RPMI7951 (cell line): Measurements from ENCODE around the gene SLC6A12. TPM values are rescaled to one million over a fixed set of nuclear protein-coding genes. Genes with fewer than 3 reads are reported as not detected.

ENCODE experiments used
- DNase-seq: peaks from one replicate; pipeline ENCODE4 v3.0.0-alpha.2; 2012; ENCODE audit warnings: low read depth
- total RNA-seq: library from RNA; depleted of rRNA; stranded (reverse); fragments of >200 nt; shearing (Covaris generic); gene quantifications from 2 replicates; pipeline ENCODE4 v1.2.3, GENCODE V29; 2014

Gene SLC6A12
- total RNA-seq, 1 experiment from 2014 or later, result not detected

DNA sequence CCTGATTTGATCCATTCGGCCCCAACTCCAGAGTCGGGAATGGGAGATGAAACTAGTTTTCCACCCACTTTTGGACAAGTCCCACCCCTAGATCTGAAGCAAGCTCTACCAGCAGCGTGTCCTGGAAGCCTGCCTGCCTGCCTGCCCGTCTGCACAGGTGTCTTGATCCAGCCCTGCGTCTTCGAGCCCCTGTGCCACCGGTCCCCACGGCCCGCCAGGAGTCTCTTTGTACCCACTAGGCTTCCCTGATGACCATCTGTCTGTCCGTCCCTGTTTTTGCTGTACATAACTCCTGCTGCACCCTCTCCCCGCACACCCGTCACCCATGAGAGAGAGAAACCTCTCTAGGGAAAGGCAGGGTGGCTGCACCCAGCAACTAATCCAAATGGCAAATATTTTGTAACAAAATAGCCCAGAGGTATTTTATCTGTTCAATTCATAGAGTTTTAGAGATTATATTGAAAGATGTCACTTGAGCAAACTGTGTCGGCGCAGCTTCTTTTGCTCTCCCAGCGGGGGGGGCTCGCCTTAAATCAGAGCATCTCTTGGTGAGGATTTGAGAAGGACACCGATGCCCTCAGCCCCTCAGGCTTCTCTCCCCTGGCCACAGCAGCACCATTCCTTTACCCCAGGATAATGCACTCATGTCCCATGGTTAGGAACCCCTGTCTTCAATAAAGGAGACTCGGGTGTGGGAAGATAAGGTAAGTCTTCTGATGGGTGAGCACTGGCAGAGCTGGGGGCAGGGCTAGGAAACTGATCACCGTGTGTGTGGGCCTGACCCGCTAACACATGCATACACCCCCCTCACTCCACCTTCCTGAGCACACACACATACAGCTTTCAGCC lies 35.8 kb downstream of the SLC6A12 start:
- no peak for DNase-seq

DNA sequence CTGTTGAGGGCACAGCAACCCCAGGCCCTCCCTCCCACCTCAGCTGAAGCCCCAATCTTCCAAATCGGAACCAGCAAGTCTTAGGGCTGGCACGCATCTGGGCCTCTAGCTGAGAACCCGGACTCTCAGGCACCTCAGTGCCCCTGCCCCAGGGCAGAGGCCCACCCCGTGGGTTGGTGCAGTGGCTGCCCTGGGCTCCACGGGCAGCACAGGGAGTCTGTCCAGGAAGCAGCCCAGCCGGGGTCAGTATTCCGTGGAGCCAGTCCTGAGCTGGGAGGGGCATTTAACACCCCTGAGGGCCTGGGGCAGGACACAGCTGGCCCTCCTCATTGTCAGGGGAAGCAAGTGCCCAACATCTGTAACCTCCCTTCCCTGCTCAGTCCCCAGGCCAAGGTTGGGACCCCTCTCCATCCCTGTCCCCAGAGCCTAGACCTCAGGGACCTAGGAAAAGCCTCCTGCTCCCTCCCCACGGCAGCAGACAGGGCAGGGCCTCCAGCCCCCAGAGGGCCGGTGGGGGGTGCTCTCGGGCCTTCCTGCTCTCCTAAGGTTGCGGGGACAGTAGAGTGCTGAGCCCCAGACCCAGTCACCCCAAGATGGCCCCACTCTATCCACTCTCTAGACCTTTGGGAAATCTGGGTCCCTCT lies 36.5 kb downstream of the SLC6A12 start:
- no peak for DNase-seq

DNA sequence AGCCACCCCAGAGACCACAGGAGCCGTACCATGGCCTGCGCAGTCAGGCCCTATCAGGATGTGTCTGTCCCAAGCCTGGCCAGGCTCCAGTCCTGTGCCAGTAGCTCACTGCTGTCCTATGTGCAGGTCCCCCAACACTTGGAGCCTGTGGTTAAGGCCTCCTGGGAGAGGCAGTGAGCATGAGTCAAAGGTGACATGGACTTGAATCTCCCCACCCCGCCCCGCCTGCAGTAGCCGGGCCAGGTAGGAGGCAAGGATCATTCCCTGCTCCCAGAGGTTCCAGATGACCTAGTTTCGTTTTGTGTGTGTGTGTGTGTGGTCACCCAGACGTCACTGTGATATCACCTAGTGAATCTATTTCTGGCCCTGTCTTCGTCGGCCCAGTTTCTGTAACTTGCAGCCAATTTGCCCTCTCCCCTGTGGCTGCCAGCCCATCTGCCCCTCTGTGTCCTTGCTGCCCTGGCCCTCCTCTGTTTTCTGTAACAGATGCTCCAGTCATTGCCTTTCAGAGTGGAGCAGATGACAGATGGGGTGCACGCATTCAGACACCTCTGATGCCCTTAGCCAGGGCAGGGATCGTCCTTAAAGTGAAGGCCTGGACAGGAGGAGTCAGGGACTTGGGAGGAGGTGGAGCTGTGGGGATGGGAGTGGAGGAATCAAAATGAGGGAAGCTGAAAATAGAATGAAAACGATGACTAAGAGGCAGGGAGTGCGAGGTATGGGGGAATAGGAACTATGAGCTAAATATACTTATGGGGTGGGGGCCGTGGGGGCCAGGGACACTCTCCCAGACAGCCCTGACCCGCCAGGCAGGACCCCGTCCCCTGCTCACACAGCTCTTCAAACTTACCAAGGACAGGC lies 37.4 kb downstream of the SLC6A12 start:
- DNase-seq, result peak; percentile 22

DNA sequence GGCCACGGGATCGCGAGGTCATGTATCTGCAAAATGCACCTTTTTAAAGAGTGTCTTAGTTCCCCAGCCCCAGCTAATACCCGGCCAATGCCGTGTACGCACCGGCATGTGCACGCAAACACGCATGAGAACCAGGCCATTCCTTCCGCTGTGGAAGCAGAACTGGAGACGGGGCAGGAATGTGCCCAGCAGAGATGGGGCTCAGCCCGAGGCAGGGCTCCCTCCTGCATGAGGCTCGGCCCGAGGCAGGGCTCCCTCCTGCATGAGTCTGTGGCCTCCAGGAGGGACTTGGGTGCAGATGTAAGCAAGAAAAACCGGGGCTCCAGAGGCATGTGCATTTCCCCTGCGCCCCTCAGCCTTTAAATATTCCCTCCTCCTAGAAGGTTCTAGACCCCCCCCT lies 38.2 kb downstream of the SLC6A12 start:
- DNase-seq, result no peak

DNA sequence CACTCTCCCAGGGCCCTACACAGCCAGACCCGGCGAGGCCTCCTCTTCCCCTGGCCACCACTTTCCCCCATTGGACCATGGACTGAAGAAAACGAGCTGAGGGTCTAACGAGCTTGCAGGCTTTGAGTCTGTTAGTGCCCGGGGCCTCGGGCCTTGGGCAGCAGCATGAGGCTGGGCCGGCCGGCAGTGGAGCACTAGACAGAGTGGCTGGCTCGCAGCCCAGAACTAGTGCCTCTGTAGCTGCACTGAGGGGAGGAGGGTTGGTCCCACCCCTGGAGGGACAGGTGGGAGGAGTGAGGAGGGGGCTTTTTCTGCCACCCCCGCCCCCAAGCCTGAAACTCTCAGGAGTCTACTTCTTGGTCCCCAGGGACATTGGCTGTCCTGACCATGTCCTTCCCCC lies 38.7 kb downstream of the SLC6A12 start:
- no peak for DNase-seq

DNA sequence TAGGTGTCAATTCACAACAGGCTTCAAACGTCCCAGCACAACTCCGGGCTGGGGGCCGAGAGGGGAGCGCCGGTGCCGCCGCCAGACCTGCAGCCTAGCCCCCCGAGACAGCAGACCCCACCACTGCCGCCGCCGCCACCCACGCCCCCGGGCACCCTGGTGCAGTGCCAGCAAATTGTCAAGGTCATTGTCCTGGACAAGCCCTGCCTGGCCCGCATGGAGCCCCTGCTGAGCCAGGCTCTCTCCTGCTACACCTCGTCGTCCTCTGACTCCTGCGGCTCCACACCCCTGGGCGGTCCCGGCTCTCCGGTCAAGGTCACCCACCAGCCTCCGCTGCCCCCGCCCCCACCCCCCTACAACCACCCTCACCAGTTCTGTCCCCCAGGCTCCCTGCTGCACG lies 39.4 kb downstream of the SLC6A12 start:
- DNase-seq, result no peak

DNA sequence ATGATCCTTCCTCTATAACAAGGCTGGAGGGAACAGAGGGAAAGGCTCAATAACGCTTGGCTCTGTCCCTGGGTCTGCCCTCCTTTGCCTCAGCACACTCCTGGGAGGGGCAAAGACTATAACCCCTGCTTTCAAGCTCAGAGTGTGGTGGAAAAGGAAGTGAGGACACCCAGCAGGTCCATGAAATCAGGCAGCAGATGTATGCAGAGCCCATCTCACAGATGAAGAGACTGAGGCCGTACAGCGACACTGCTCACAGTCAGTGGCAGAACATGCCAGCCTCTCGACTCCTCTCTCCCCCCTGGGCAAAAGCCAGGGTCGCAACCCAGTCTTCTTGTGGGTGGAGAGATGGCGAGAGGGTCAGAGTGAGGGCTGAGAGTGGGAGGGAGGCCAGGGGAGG lies 39.8 kb downstream of the SLC6A12 start:
- DNase-seq, result no peak

DNA sequence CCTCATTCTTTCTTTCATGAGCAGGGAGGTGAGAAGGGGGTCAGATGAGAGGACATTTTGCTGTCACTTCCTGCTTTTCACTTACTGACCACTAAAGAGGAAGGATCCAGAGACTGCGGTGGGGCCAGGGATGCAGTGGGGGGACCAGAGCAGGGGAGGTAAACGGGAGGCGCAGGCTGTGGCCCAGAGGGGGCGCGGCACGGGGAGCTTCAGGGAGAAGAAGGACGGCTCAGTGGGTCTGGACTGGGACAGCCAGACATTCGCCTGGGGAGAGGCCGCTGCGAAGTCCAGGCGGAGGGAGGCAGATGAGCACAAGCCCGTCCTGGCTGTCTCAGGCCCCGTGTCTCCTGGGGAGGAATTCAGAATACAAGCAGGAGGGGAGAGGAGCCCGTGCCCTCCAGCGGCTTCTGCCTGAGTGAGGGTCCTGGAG lies 41.2 kb downstream of the SLC6A12 start:
- DNase-seq, result no peak

DNA sequence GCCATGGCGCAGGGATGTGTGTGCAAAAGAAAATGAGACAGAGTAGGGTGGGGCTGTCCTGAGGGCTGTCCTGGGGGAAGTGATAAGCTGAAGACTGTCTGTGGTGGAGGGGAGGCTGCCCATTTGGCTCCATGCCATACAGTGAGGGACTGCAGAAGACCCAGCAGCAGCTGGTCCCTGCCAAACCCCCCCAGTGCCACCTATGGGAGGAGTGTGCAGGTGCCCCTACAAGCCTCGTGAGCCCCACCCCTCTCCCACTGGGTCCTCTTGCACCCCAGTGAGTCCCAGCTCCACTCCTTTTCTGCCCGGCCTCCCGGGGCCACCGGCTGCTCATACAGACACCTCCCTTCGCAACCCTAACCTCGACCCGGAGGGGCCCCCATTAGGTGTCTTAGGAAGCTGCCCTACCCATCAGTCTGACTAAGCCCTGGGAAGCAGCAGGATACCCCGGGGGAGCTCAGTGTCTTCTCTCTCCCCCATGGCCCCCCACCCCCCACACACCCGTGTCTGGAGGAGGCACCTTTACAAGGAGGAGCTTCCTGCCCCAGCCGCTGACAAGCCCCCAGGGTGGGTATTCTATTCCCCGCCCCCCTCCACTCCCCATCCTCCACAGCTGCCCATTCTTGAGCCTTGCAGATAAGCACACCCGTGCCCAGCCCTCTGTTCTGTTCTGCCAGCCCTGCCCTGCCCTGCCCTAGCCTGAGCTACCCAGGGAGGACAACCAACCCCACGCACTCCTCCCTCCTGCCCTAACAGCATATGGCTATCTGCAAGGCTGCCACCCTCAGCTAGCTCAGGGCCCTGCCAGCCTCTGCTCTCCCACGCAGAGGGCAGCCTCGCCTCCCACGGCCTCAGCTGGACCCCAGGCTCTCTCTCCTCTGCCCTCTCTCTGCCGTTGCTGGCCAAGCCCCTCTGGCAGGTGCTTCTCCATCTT lies 41.9 kb downstream of the SLC6A12 start:
- DNase-seq, result no peak

DNA sequence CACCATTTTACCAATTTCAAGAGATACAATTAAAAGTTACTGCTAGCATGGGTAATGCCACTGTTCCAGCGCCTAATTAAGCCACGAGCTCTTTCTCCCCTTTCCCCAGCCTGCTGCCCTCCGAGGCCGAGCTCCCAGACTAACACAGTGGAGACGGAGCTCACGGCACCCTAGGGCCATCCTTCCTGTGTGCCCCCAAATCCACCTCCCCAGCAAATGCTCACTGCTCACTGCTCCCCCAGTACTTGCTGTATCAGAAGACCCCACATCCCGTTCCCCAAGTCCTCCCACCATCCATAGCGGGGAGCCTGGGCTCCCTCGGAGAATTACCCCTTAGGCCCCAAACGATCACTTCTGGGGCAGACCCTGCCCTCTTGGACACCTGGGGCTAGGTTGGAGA lies 42.7 kb downstream of the SLC6A12 start:
- DNase-seq, result no peak

DNA sequence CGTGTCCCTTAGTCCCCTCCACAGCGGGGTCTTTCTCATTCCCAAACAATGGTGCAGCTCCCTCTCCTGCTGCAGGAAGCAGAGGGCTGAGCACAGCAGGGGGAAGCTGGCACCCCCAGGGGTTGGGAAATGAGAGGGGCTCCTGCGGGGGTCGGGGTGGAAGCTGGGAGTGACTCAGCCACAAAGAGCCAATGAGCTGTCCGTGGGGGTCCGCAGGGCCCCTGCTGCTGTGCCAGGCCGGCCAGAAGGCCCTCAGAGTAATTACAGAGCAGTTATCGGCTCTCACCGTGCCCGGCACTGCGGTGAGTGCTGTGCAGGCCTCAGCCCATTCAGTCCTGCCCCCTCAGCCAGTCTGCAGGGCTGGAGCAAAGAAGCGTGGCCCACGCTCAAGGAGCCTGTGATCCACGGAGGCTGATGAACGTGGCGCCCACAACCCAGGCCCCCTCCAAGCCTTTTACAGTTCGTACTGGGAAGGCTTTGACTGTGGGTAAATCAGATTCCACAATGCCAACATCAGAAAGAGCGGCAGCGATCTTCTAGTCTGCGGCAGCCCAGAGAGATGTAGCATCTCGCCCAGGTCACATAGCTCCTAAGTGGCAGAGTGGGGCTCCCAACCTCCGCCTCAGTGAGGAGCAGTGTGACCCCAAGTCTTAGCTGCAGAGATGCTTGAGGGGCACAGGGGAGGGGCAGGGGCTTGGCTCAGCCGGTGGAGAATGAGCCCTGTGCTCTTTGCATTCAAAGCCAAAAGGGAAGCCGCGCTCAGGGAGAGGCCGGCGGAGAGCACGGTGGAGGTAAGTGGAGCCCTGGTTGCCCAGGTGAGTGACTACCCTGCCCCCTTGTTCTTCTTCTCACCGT lies 43.4 kb downstream of the SLC6A12 start:
- DNase-seq, result no peak

DNA sequence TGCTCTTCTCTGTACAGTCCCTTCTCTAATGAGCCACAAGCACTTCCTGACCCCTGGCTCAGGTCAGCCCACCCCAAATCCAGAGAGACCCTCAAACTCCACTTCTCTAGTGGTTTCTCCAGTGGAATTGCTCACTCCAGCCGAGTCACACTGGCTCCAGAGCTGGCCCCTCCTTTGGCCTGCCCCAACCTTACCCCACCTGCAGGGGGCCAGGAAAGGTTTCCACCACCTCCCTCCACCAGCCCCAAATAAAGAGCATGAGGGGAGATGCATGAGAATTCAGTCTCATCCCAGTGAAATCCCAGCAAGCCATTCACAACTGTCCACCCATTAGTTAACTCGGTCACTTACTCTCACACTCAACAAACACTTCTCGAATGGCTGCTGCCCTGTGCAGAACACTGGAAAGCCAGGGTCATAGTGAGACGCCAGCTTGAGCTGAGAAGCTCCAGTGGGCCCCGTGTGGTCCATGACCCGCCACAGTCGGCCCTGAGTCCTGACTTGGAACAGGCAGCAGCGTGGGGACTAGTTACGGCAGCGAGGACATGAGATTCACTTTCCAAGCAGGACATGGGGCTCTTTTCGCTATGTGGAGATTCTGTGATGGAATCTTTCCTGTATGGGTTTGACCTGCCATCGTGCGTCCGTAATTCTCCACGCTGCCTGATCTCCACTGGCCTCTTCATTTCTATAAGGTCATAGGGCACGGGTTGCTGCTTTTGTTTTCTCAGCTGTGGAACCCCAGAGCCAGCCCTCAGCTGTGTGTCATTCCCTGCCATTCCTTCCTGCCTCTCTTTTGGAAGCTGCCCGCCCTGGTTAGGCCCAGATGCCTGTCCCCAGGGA lies 44.2 kb downstream of the SLC6A12 start:
- no peak for DNase-seq

DNA sequence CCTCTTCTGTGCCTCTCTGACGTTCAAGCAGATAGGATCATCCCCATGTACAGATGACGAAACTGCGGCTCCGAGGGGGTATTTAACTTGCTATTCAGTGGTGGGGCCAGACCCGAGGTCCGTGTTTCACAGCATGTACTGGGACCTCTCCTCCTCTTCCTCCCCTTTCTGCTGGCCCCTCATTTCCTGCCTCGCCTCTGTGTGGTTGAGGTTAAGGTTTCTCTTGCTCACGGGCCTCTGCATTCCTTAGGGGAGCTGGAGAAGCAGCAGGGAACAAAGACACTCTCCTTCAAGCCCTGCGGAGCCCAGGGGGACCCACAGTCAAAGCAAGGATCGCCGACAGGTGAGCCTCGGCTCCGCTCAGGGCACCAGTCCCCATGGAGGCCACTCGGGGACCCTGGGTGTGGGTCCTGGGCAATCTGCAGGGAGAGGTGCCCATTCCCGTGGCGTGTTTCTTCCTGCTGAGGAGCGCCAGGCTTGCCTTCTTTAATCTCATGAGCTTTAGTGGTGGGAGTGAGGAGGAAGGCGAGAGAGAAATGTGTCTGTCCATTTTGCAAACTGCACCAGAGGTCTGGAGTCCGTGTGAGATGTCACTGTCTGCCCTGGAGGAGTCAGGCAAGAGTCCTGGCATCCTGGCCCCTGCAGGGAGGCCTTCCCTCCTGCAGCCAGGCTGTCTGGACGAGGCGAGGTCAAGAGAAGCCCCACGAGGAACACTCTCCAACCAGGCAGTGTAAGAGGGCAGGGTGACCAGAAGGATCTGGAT lies 45.0 kb downstream of the SLC6A12 start:
- DNase-seq, result no peak

DNA sequence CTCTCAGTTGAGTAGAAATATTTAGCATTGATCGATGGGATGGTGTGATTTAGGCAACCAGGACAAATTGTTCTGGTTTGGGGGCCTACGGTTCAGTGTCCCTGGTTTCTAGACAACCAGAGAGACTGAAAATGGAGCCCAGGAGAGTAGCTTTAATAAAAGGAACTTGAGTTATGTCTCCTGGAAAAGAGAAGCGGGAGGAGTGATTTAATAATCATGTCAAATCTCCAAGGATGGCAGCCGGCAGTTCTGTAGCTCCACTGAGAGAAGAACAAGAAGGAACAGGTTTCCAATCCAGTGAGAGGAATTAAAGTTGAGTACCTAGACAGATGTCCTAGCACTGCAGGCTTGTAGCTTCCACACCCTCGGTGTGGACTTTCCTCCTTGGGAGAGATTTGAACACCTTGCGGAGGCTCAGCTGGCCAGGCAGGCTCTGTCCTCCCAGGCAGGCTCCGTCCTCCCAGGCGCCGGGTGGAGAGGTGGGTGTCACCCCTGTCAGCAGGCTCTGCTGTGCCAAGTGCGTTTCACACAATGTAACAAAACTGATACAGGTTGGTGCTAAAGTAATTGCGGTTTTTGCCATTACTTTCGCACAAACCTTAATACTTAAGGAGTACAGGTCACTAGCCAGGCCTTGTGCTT lies 45.9 kb downstream of the SLC6A12 start:
- DNase-seq, result no peak

DNA sequence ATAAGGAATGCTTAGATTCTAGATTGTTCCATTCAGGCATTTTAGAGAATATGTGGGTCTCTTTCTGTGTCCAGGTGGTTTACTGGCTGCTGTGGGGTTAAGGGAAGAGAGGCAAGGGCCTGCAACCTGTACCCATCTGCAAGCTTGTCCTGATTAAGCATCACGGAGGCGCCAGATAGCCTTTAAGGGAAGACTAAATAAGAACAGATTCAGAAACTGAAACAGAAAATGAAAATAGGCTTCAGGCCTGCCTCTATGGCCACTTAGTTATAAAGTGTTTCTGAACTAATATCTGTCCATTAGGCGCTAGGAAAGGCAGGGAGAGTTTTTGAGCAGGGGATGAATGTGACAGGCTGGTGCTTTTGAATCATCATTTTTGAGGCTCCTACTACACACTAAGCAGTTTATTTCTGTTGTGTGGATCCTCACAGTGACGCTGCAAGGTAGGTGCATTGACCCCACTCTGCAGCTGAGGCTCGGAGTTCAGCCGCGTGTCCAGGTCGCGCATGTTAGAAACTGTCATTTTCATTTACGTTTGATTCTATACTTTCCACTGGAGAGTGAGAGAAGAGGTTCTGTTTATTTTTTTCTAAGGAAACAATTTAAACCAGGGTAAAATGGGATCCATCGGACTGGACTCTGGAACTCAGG lies 47.4 kb downstream of the SLC6A12 start:
- DNase-seq, result no peak

DNA sequence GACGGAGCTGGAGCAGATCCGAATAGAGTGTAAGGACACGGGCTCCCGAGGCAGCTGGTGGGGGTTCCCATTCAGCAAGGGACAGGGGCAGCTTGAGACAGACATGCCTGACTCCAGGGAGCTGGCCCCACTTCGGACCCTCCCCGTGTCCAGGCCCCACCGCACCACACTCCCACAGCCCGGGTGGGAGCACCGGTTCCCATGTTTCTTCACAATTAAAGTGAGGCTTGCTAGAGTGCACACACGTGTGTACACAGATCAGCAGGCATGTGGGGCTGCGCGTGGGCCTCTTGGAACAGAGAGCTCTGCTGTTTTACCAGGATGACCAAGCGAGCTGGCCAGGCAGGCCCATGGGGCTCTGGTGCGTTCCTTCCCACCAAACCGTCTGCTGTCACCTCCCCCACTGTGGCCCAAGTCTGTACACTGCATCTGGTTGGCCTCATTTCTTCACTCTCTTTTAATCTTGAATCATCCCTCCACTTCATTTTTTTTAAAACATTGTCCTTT lies 48.0 kb downstream of the SLC6A12 start:
- no peak for DNase-seq

DNA sequence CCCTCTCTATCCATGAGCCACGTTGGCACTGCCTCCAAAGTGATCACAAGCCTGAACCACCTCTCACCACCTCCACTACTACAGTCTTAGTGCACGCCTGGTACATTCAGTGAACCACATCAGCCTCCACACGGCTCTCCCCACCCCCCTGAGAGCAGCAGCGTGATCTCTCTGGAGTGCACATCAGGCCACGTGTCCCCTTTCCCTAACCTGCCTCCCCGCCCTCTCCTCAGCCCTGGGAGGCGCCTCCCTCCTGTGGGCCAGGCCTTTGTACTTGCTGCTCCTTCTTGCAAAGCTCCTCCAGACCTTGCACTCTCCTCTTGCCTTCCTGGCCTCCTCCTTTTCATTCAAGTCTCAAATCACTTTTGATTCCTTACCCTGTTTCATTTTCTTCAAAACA lies 49.8 kb downstream of the SLC6A12 start:
- no peak for DNase-seq
